IMR-90 (cell line): Measurements from ENCODE around the gene WDR17.

Experiments used
- CTCF ChIP-seq: conservative IDR thresholded peaks from 2 replicates; pipeline ENCODE4 v1.5.1; 2012; ENCODE audit warnings: mild to moderate bottlenecking, low read depth, low read length, improper control_type of control experiment
- POLR2A ChIP-seq: IDR thresholded peaks from 2 replicates; pipeline ENCODE4 v1.6.1; 2012; ENCODE audit warnings: mild to moderate bottlenecking, low read depth, low read length

GRCh38 chr4:176052744-176053143 lies 12.9 kb upstream of the WDR17 start:
- no peak for TF ChIP-seq CTCF
- no peak for TF ChIP-seq POLR2A
